Neutrophil (primary cell): ENCODE results near the gene TIMD4.

Experiments used
- H3K27ac ChIP-seq: fragments of 200-600 bp; sonication (generic); 2 replicates; pipeline ENCODE4 v1.5.1; 2016; ENCODE audit warnings: mild to moderate bottlenecking, moderate library complexity
- H3K27me3 ChIP-seq: fragments of 200-600 bp; sonication (generic); 2 replicates; pipeline ENCODE4 v1.6.0; 2016; ENCODE audit warnings: mild to moderate bottlenecking
- H3K36me3 ChIP-seq: fragments of 200-600 bp; sonication (generic); 2 replicates; pipeline ENCODE4 v1.5.1; 2017
- H3K4me1 ChIP-seq, 2 experiments: fragments of 200-600 bp in 1 of 2; sonication (generic) in 1 of 2; 1 replicate in 1 of 2; 2 replicates in 1 of 2; pipeline versions ENCODE4 v1.5.1 to v1.6.1; 2013 to 2016; ENCODE audit warnings: low read depth in 1 of 2, low read length in 1 of 2, mild to moderate bottlenecking in 1 of 2, moderate library complexity in 1 of 2; ENCODE audit not compliant: control insufficient read depth in 1 of 2, insufficient read depth in 1 of 2
- H3K4me3 ChIP-seq, 2 experiments: fragments of 200-600 bp in 1 of 2; sonication (generic) in 1 of 2; 1 replicate in 1 of 2; 2 replicates in 1 of 2; pipeline ENCODE4 v1.5.1; 2013 to 2016; ENCODE audit warnings: low read depth in 1 of 2, low read length in 1 of 2, mild to moderate bottlenecking in 1 of 2, moderate library complexity in 1 of 2
- H3K9me3 ChIP-seq: fragments of 200-600 bp; sonication (generic); 2 replicates; pipeline ENCODE4 v1.5.1; 2016
- CTCF ChIP-seq: fragments of 200-600 bp; sonication (generic); IDR thresholded peaks from 2 replicates; pipeline ENCODE4 v1.5.1; 2016; ENCODE audit warnings: antibody characterized with exemption

Gene TIMD4

DNA sequence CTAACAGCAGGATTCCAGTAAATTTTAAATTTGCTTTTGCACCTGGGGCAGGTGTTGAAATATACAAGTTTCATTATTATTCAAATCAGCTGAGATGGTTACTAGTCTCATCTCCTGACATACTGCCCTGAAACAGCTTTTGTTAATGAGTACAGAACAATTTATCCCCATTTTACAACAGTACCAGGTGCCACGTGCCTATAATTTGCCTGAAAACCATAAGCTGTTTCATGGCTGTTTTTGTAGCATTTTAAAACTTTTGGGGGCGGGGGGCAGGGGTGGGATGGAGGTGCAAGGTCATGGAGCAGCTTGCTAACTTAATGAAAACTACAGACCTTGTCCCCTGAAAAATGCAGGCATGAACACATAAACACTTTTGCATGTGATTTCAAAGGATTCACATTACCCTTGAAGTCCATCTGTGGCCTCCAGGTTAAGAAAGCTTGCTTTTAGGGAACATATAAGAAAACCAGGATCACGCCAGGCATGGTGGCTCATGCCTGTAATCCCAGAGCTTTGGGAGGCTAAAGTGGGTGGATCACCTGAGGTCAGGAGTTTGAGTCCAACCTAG, 42.1 kb downstream of the TIMD4 start:
- Histone ChIP-seq H3K4me1 (no peaks in the 10 kb centered on the region), H3K4me3 (no peak overlapping the region), H3K27ac (no peak overlapping the region), H3K9me3 (no peaks in the 10 kb centered on the region), H3K36me3 (no peaks in the 10 kb centered on the region), H3K27me3 (no peaks in the 10 kb centered on the region)
- no peak for TF ChIP-seq CTCF

DNA sequence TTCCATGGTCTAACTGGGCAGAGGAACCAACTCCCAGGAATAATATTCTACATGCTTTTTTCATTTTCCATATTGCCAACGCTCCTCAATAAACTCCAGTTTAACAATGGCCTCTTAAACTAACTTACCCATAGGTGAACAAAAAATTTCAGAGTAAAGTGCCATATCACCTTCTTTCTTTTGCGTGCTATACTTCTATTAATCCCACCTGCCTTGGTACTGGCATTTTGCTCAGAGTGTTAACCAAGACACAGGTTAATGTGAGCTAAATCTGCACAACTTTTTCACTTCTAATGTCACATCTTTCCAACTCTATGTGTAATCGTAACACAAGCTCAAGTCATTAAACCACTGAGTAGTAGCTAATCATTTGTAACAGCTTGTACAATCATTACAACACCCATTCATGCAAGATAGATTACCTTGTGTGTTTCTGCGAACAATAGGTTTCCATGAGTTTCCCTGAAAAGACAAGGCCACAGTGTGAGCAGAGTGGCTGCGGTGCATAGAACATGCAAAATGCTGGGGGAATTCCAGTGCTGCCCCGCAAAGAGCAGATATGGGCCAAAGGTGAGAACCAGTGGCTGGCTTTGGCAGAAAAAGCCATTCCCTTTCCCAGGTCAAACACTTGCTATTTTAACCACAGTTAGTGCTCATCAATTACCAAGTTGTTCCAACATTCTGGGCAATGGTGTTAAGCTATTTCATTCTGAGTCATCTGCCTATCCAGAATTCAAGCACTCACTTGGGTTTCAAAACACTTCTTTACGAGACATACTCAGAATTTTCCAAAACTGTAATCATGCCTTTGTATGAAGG, 42.8 kb downstream of the TIMD4 start:
- no peaks in the 10 kb centered on the region for H3K4me1 ChIP-seq
- no peaks in the 10 kb centered on the region for H3K27me3 ChIP-seq
- H3K4me3 ChIP-seq, result no peak overlapping the region
- H3K36me3 ChIP-seq, result no peaks in the 10 kb centered on the region
- no peak overlapping the region for H3K27ac ChIP-seq
- no peaks in the 10 kb centered on the region for H3K9me3 ChIP-seq
- TF ChIP-seq CTCF, result no peak

DNA sequence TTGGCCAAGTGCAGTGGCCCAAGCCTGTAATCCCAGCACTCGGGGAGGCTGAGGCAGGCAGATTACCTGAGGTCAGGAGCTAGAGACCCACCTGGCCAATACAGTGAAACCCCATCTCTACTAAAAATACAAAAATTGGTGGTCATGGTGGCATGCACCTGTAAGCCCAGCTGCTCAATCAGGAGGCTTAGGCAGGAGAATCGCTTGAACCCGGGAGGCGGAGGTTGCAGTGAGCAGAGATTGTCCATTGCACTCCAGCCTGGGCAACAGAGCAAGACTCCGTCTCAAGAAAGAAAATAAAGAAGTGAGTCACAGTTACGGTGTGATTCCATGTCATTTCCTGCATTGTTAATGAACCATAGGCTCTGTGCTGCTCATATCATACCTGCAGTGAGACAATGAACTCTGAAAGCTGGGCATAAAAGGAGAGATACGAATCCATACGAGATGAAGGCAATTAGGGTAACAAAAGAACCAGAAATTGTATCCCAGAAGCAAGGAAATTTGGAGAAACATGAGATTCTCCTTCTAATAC, 44.6 kb downstream of the TIMD4 start:
- H3K9me3 ChIP-seq, result no peaks in the 10 kb centered on the region
- no peaks in the 10 kb centered on the region for H3K36me3 ChIP-seq
- no peak overlapping the region for H3K27ac ChIP-seq
- TF ChIP-seq CTCF, result no peak
- no peaks in the 10 kb centered on the region for H3K27me3 ChIP-seq
- no peaks in the 10 kb centered on the region for H3K4me1 ChIP-seq
- H3K4me3 ChIP-seq, result no peak overlapping the region

GRCh38 chr5:156914371-156914737, 48.7 kb downstream of the TIMD4 start:
- no peaks in the 10 kb centered on the region for H3K4me1 ChIP-seq
- H3K9me3 ChIP-seq, result no peaks in the 10 kb centered on the region
- H3K36me3 ChIP-seq, result no peaks in the 10 kb centered on the region
- H3K27me3 ChIP-seq, result no peaks in the 10 kb centered on the region
- no peak overlapping the region for H3K4me3 ChIP-seq
- H3K27ac ChIP-seq, result no peak overlapping the region
- TF ChIP-seq CTCF, result no peak

DNA sequence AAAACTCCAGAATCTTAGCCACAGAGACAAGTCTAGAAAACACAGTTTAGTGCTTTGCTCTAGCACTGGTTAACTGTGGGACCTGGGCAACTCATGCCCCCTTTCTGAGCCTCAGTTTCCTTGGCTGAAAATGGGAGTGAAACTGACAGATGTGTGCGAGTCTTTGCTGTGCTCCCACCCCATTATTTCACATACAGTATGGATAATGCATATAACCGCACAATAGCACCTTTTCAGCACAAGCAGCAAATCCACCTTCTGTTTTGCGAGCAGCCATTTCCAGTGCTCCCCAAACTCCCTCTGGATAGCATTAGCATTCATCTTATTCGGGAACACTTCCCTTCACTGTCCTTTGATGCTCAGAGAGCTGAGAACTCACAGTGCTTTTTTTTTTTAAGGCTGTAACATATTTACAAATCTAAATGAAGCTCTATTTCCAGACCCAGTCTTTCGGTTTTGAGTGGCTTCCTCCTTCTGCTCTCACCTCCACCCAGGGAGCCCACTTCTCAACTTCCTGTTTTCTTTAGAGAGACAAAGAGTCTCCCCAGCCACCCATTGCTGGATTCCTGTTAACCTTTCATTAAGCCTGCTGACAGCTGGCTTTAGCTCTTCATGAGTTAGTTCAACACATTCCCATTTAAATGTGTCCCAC, 49.2 kb downstream of the TIMD4 start:
- no peak for TF ChIP-seq CTCF
- Histone ChIP-seq H3K36me3 (no peaks in the 10 kb centered on the region), H3K4me1 (no peaks in the 10 kb centered on the region), H3K4me3 (no peak overlapping the region), H3K27ac (no peak overlapping the region), H3K27me3 (no peaks in the 10 kb centered on the region), H3K9me3 (no peaks in the 10 kb centered on the region)
